ENCODE data around the gene FICD.

Gene FICD

GRCh38 chr12:108505129-108505528 is 9.9 kb upstream of the FICD start:
- FAIRE-seq (no peak), DNase-seq (ENCODE audit: insufficient read length, low spot score) (no peak)
- TF ChIP-seq, protein P1, sequence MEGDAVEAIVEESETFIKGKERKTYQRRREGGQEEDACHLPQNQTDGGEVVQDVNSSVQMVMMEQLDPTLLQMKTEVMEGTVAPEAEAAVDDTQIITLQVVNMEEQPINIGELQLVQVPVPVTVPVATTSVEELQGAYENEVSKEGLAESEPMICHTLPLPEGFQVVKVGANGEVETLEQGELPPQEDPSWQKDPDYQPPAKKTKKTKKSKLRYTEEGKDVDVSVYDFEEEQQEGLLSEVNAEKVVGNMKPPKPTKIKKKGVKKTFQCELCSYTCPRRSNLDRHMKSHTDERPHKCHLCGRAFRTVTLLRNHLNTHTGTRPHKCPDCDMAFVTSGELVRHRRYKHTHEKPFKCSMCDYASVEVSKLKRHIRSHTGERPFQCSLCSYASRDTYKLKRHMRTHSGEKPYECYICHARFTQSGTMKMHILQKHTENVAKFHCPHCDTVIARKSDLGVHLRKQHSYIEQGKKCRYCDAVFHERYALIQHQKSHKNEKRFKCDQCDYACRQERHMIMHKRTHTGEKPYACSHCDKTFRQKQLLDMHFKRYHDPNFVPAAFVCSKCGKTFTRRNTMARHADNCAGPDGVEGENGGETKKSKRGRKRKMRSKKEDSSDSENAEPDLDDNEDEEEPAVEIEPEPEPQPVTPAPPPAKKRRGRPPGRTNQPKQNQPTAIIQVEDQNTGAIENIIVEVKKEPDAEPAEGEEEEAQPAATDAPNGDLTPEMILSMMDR (IDR thresholded peaks at IDR 0.05; ENCODE audit: insufficient read depth, missing control alignments): no peak

- TF ChIP-seq, protein P1 (IDR thresholded peaks at IDR 0.05; ENCODE audit: insufficient read depth, missing control alignments): no peak
- no peak for DNase-seq (ENCODE audit: insufficient read length, low spot score)
- FAIRE-seq: no peak
These were observed 7.0 kb upstream of the FICD start for GRCh38 chr12:108507971-108508642.

DNA sequence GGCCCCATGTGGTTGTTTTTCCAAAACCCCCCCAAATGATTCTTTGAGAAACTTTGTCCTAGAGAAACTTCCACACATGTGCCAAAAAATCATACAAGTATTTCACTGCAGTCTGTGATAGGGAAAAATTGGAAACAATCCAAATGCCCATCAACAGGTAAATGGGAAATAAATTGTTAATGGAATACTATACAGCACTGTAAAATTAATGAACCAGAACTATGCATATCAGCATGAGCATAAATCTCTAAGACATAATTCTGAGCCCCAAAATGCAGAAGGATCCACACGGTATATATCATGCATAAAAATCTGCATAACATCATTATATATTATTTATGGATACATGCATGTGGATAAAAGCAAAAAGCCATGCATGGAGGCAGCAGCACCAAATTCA is 5.3 kb upstream of the FICD start:
- DNase-seq (ENCODE audit: insufficient read length, low spot score) (no peak), FAIRE-seq (no peak)
- TF ChIP-seq, protein P1 (IDR thresholded peaks at IDR 0.05; ENCODE audit: insufficient read depth, missing control alignments): no peak

- TF ChIP-seq, protein P1 (IDR thresholded peaks at IDR 0.05; ENCODE audit: insufficient read depth, missing control alignments): no peak
- no peak for FAIRE-seq
- DNase-seq (ENCODE audit: insufficient read length, low spot score): no peak
These were observed 4.2 kb upstream of the FICD start for GRCh38 chr12:108510836-108511235.

GRCh38 chr12:108511633-108512540 is 3.2 kb upstream of the FICD start:
- FAIRE-seq: no peak
- TF ChIP-seq, protein P1 (IDR thresholded peaks at IDR 0.05; ENCODE audit: insufficient read depth, missing control alignments): peak; percentile 81
- no peak for DNase-seq (ENCODE audit: insufficient read length, low spot score)

DNA sequence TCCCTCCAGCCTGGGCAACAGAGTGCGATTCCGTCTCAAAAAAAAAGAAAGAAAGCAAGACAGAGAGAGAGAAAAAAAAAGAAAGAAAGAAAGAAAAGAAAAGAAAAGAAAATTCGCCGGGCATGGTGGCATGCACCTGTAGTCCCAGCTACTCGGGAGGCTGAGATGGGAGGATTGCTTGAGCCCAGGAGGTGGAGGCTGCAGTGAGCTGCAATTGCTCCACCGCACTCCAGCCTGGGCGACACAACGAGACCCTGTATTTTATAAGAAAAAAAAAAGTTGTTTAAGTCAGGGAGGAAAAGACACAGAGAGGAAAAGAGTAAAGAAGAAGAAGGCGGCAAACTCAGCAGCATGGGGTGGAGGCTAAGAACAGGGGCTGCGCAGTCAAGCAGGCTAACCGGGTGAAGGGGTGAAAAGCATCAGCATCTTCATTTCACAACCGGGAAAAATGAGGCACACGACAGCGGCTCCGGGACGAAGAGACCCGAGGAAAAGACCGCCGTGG is 557 bp upstream of the FICD start:
- no peak for DNase-seq (ENCODE audit: insufficient read length, low spot score)
- TF ChIP-seq, protein P1 (IDR thresholded peaks at IDR 0.05; ENCODE audit: insufficient read depth, missing control alignments): no peak
- no peak for FAIRE-seq

All from D721Med (cell line).